ENCODE measurements around the gene UPF1.

Gene UPF1

GRCh38 chr19:18878858-18879578 is 47.3 kb downstream of the UPF1 start:
- in situ Hi-C loops (cut with HindIII; ENCODE audit: low sequenced_read_pairs), result no loop called here
- H3K4me3 ChIP-seq (ENCODE audit: low read depth, low read length), result no peak overlapping the region
- no peak for TF ChIP-seq CTCF (IDR thresholded peaks at IDR 0.05; ENCODE audit: low read depth, low read length, missing control alignments)

DNA sequence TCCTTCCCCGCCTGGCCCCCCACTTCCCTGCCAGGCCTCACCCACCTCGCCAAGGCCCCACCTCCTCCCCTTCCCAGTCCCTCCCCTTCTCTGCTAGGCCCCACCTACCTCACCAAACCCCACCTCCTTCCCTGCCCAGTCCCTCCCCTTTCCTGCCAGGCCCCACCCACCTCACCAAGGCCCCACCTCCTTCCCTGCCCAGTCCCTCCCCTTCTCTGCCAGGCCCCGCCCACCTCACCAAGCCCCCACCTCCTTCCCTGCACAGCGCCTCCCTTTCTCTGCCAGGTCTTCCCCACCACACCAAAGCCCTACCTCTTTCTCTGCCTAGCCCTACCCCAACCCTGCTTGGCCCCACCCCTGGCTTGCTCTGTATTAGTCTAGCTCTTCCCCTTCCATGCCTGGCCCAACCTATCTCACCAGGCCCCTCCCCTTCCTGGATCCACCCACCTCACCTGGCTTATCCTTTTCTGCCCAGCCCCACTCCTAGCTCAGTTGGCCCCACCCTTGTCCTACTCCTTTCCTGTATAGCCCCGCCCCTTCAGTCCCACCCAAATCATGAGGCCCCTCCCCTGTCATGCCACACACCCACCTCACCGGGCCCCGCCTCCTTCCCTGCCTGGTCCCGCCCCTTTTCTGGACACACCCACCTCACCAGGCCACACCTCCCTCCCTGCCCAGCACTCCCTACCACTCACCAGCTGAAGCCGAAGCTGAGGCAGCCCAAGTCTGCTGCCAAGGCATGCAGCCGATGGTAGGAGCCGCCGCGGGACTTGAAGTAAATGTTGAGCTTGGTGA is 48.0 kb downstream of the UPF1 start:
- in situ Hi-C loops (cut with HindIII; ENCODE audit: low sequenced_read_pairs), result no loop called here
- no peak for DNase-seq (ENCODE audit: low read depth)
- H3K4me3 ChIP-seq (ENCODE audit: low read depth, low read length), result no peak overlapping the region
- TF ChIP-seq CTCF (IDR thresholded peaks at IDR 0.05; ENCODE audit: low read depth, low read length, missing control alignments), result no peak

More at GRCh38 chr19:18878858-18879578, 47.3 kb downstream of the UPF1 start:
- DNase-seq (ENCODE audit: low read depth), result no peak

DNA sequence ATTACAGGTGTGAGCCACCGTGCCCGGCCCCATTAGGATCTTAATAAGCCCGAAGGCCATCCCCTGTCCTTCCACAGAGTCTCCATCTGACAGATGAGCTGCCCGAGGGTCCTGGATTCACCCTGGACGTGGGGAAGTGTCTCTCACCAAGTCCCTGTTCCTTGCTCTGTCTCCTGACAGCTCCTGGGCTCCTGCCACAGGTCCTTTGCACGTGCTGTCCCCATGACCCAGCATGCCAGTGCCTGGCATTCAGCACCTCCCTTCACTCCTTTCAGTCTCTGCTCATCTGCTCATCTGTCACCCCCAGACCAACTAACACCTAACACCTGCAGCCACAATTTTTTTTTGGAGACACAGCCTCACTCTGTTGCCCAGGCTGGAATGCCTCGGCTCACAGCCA is 49.7 kb downstream of the UPF1 start:
- H3K4me3 ChIP-seq (ENCODE audit: low read depth, low read length), result no peak overlapping the region
- no peak for TF ChIP-seq CTCF (IDR thresholded peaks at IDR 0.05; ENCODE audit: low read depth, low read length, missing control alignments)
- in situ Hi-C loops (cut with HindIII; ENCODE audit: low sequenced_read_pairs), result no loop called here
- no peak for DNase-seq (ENCODE audit: low read depth)

DNA sequence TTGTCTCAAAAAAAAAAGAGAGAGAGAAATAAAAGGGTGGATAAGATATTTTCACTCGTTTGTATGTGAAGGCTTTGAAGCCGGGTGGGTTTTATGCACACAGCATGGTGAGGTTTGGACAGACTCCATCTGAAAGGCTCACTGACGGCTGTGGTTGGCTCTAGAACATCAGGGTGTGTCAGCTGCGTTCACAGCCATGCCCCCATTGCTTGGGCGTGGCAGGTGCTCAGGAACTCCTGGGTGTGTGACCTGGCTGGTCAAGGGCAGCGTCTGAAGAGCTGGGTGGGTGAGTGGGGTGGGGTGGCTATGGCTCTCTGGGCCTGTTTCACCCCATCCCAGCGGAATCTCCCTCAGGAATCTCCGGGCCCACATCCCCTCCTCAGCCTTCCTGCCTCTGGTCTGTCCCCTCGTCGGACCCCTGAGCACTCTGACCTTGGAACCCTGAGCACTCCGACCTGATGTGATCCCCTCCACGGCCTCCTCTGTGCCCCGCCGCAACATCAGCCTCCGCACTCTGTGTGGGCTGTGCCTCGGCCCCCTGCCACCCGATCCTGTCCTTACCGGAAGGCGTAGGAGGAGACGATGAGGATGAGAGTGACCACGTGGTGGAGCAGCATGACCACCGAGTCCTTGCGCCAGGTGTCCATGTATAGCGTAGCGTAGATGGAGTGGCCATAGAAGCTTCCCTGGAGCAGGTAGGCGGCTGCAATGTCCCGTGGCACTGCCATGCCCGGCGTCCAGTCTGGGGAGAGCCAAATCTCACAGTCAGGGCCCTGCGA is 52.0 kb downstream of the UPF1 start:
- DNase-seq (ENCODE audit: low read depth), result no peak
- in situ Hi-C loops (cut with HindIII; ENCODE audit: low sequenced_read_pairs), result no loop called here
- H3K4me3 ChIP-seq (ENCODE audit: low read depth, low read length), result no peak overlapping the region
- no peak for TF ChIP-seq CTCF (IDR thresholded peaks at IDR 0.05; ENCODE audit: low read depth, low read length, missing control alignments)

- in situ Hi-C loops (cut with HindIII; ENCODE audit: low sequenced_read_pairs), result no loop called here
- no peak overlapping the region for H3K4me3 ChIP-seq (ENCODE audit: low read depth, low read length)
- DNase-seq (ENCODE audit: low read depth), result no peak
- no peak for TF ChIP-seq CTCF (IDR thresholded peaks at IDR 0.05; ENCODE audit: low read depth, low read length, missing control alignments)
Measured at GRCh38 chr19:18886972-18887371, 55.2 kb downstream of the UPF1 start.

- DNase-seq (ENCODE audit: low read depth), result no peak
- no peak overlapping the region for H3K4me3 ChIP-seq (ENCODE audit: low read depth, low read length)
- in situ Hi-C loops (cut with HindIII; ENCODE audit: low sequenced_read_pairs), result no loop called here
- TF ChIP-seq CTCF (IDR thresholded peaks at IDR 0.05; ENCODE audit: low read depth, low read length, missing control alignments), result no peak
Measured at GRCh38 chr19:18889949-18890745, 58.4 kb downstream of the UPF1 start.
